ENCODE data around the gene ANKFY1.
"Not testable (repeated sequence)": the region's sequence is repeated elsewhere in the genome, so short reads cannot be mapped to it uniquely, and the experiment has no call there.

The ANKFY1 gene

DNA sequence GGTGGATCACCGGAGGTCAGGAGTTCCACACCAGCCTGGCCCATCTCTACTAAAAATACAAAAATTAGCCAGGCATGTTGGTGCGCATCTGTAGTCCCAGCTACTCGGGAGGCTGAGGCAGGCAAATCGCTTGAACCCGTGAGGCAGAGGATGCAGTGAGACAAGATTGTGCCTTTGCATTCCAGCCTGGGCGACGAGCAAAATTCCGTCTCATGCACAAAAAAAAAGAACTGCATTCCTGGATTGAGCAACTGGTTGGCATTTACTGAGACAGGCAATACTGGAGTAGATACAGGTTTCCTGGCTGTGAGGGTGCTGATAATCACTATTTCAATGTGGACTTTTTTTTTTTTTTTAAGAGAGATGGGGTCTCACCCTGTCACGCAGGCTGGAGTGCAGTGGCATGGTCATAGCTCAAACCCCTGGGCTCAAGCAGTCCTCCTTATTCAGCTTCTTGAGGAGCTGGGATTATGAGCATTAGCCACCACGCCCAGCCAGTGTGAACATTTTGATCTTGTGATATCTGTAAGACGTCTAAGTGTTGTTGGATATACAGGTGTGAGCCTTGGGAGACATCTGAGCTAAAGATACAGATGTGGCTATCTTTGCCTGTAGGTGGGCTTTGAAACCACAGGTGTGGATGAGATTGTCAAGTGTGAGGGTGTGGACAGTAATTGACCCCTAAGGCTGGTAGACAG lies 115.0 kb downstream of the ANKFY1 start:
- DNase-seq: no peak

- DNase-seq: no peak
Observed at GRCh38 chr17:4147751-4148310, 115.9 kb downstream of the ANKFY1 start.

DNA sequence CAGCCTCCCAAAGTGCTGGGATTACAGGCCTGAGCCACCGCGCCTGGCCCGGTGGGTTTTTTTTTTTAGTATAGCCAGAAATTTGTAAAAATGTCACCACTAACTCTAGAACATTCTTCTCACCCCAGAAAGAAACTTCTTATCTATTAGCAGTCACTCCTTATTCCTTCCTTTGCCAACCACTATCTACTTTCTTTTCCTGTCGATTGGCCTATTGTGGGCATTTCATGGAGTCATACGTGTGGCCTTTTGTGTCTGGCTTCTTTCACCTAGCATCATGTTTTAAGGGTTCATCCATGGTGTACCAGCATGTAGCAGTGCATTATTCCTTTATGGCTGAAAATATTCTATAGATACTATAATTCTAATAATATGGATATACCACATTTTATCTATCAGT lies 117.1 kb downstream of the ANKFY1 start:
- DNase-seq: no peak

GRCh38 chr17:4144422-4144747 lies 119.4 kb downstream of the ANKFY1 start:
- no peak for DNase-seq

DNA sequence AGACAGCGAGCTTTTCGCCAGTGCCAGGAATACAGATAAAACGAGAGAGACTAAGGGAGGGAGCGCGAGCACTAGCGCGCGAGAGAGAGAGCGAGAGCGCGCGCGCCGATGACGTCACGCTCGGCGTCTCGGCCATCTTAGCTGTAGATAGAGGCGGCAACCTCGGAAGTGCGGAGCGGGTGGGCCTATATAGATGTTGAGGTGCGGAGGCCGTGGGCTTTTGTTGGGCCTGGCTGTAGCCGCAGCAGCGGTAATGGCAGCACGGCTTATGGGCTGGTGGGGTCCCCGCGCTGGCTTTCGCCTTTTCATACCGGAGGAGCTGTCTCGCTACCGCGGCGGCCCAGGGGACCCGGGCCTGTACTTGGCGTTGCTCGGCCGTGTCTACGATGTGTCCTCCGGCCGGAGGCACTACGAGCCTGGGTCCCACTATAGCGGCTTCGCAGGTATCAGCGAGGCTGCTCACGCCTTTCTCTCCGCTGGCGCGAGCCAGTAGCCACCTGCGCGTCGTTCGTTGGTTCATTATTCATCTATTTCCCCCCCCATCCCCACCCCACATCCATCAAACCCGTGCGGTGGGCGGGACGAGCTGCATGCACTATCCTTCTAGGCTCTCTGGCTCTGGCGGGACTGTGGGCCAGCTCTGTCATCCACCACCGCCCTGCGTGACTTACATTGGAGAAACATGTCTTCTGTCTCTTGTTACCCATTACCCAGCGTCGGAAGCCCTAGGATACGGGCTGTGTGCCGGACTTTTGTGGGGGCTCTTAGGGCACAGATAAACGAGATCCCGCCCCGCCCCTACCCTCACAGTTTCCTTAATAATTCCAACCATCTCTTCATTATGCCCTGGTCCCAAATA lies 120.0 kb downstream of the ANKFY1 start:
- DNase-seq: peak; percentile 94

DNA sequence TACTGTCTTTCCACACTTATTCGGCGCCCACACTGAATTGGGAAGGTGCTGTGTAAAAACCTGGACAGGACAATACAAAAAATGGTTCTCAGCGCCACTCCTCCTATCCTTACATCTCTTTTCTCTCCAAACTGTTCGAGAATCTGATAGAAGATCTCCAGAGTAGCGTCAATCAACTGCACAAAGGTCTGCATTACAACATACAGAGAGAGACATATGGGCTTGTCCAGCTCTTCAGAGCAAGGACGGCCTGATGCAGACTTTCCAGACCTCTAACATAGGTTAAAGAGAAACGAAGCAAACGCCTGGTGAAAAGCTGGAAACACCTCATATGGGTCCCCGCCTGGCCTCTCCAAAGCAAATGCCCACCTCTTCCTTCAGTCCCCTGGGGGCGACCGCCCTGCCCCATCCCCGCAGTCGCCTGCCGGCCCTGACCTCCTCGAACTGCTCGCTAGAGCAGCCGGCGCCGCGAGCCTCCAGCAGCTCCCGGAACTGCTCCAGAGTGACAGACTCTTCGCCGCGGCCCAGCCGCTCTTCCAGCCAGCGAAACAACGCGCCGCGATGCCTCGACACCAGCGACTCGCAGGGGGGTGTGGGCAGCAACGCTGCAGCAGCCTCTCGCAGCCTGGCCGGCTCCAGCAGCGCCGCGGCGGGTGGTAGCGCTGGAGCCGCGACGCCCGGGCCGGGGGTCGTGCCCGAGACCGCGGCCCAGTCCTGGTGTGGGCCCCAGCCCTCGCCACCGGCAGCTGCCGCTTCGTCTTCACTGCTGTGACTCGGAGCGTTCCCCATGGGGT lies 121.5 kb downstream of the ANKFY1 start:
- DNase-seq: peak; percentile 26

DNA sequence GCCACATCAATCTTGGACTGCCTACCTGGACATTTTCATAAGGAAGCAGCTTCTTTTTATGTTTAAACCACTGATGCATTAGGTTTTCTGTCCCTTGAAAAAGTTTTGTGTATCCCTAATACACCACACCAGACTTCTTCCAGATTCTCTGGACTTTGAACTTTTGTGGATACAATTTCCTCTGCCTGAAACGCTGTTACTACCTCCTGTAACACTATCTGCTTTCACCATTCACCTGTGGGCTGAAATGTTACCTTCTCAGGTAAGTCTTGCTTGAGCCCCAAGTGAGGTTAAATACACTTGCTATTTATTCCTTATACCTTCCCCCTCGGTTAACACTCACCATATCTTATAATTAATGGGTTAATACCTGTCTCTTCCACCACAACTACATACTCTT lies 123.7 kb downstream of the ANKFY1 start:
- no peak for DNase-seq

DNA sequence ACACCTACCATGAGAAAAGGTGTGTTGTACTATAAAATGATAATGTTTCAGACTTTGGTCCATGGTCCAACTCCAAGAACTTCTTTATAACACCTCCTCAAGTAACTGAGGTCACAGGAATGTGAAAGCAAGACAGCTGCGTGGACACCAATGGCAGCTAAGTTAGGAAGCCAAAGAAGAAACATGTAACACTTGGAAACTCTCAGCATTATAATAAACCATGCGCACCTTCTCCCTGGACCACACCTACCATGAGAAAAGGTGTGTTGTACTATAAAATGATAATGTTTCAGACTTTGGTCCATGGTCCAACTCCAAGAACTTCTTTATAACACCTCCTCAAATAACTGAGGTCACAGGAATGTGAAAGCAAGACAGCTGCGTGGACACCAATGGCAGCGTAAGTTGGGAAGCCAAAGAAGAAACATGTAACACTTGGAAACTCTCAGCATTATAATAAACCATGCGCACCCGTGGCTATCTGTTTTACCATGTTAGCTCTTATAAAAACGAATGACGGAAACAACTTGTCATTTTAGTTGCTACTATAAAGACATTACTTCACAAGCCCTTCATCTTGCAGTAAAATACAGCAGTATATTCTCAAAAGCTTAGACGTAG lies 124.8 kb downstream of the ANKFY1 start:
- not testable (repeated sequence) for DNase-seq

- no peak for DNase-seq
Observed at GRCh38 chr17:4136373-4136772, 127.4 kb downstream of the ANKFY1 start.

DNA sequence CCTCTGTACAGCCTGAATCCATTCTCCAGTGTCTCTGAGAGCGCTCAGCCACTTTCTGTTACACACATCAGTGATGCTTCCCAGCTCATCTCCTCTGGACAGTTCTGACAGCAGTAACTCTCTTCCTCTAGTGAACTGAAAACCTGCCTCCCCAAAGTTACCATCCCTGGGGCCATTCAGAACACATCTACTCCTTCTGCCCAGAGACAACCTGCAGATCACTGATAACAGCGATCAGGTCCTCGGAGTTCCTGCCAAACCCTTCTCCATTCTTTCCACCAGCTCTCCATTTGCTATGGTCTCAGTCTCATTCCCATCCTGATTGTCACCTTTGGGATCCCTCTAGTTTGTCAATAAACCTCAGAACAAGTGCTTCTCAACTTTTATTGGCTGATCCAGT lies 128.3 kb downstream of the ANKFY1 start:
- no peak for DNase-seq

DNA sequence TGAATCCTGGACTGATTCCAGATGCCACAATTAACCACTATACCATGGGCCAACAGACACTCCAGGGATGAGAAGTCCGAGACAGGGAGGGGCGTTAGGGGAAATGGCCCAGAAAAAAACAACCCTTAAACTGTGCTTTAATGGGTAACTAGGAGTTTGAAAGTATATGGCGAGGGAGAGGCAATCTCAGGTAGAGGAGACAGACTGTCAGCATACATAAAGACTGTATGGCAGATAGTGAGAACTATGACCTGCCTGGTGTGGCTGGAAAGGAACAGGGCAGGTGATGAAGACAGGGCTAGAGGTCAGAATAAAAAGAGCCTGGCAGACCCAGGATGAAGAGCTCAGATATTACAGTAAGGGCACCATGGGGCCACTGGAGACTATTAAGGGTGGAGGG lies 129.1 kb downstream of the ANKFY1 start:
- no peak for DNase-seq

- DNase-seq: peak; percentile 20
Observed at GRCh38 chr17:4130715-4131114, 133.1 kb downstream of the ANKFY1 start.

- DNase-seq: no peak
Observed at GRCh38 chr17:4127555-4127954, 136.2 kb downstream of the ANKFY1 start.

- no peak for DNase-seq
Observed at GRCh38 chr17:4125552-4125951, 138.2 kb downstream of the ANKFY1 start.

DNA sequence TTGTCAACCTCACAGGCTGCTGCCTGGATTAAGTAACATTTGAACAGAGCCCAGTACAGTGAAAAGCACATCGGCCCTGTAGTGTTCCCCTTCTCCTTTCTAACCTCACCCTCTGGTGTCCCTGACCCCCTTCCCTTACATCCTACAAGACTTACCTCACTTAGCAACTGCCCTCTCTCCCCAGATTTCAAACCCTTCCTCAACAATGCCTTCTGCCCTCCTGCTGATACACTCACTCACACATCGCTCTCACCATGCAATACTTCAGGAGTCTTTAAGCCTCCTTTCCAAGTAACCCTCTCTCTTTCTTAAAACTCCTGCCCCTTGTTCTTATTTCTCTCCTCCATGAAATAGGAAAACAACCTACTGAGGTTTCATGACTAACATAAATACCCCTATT lies 138.8 kb downstream of the ANKFY1 start:
- DNase-seq: no peak

DNA sequence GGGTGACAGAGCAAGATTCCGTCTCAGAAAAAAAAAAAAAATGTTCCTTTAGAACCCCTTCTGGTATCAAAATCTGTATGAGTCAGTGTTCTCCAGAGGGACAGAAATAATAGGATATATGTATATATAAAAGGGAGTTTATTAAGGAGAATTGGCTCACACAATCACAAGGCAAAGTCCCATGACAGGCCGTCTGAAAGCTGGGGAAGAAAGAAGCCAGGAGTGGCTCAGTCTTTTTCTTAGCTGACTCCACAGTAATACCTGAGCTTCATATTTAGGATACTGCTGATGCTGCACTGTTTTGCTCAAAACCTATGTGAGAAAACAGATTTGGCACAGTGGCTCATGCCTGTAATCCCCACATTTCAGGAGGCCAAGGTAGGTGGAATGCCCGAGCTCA lies 143.4 kb downstream of the ANKFY1 start:
- no peak for DNase-seq

DNA sequence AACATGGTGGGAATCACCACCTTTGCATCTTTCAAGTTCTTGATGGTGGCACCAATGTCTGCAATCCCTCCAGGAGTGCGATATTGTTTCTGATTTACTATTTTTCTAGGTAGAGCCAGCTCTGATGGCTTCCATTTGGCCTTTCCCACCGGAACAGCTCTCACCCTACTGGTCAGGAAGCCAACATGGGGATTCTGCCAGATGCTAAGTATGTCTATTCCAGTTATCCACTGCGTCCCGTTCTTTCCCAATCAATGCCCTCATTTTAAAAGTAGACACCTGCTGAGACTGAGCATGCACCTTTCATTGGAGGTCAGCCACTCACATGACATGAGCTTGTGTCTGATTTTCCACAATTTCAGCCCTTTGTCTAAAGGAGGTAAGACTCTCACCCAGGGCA lies 144.5 kb downstream of the ANKFY1 start:
- no peak for DNase-seq

- DNase-seq: no peak
Observed at GRCh38 chr17:4118015-4118743, 145.6 kb downstream of the ANKFY1 start.

DNA sequence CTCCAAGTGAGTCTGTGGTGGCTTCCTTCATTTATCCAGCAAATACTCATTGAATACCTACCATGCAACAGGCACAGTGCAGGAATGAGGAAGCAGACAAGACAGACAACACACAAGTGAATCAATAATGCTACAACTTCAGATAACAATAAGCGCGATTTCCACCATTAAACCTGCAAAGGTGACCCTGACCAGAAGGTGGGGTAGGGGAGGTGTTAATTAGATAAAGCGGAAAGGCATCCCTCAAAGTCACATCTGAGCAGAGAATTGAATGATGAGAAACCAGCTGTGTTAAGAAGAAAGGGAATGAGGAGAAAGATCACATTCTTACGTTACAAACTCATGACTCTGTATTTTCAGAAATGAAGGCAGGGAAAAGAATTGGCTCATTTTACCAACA lies 147.3 kb downstream of the ANKFY1 start:
- no peak for DNase-seq
